Stimulated activated CD4-positive, alpha-beta T cell treated with anti-CD3 and anti-CD28 coated beads, Interleukin-1b, Interleukin-23, amount 100 ng/mL, for 4 hours (primary cell): ENCODE results near the gene GMCL2.

Experiments used
- DNase-seq, 2 donors: peaks; one replicate each; pipeline ENCODE4 v3.0.0-alpha.2; 2020; ENCODE audit warnings: low read depth in 2 of 2

The GMCL2 gene

GRCh38 chr5:178182158-178182876 lies 4.9 kb downstream of the GMCL2 start:
- DNase-seq, result no peak

- DNase-seq, result no peak
Measured at GRCh38 chr5:178180141-178180863, 6.9 kb downstream of the GMCL2 start.

- DNase-seq, result no peak
Measured at GRCh38 chr5:178177569-178177968, 9.6 kb downstream of the GMCL2 start.

- DNase-seq, result no peak
Measured at GRCh38 chr5:178176791-178177190, 10.4 kb downstream of the GMCL2 start.

GRCh38 chr5:178174456-178174855 lies 12.7 kb downstream of the GMCL2 start:
- no peak for DNase-seq

GRCh38 chr5:178170455-178170854 lies 16.7 kb downstream of the GMCL2 start:
- no peak for DNase-seq

GRCh38 chr5:178165581-178165980 lies 21.6 kb downstream of the GMCL2 start:
- DNase-seq, result no peak

- peak; percentile 92 to 95 for DNase-seq
Measured at GRCh38 chr5:178163772-178164735, 23.1 kb downstream of the GMCL2 start.

GRCh38 chr5:178162481-178162880 lies 24.7 kb downstream of the GMCL2 start:
- no peak for DNase-seq

- DNase-seq, result no peak
Measured at GRCh38 chr5:178160176-178160575, 27.0 kb downstream of the GMCL2 start.

- no peak for DNase-seq
Measured at GRCh38 chr5:178155065-178155464, 32.1 kb downstream of the GMCL2 start.

GRCh38 chr5:178153530-178154340 lies 33.4 kb downstream of the GMCL2 start, which contains the start of gene NHP2:
Gene NHP2 (minus strand): TSS chr5:178153885. CDS start chr5:178153817, 68 bp downstream.
- DNase-seq, result peak; percentile 97 to 98

- DNase-seq, result no peak
Measured at GRCh38 chr5:178152491-178153444, 34.4 kb downstream of the GMCL2 start.

GRCh38 chr5:178150977-178151734 lies 36.0 kb downstream of the GMCL2 start:
- DNase-seq, result no peak

GRCh38 chr5:178149199-178149932 lies 37.8 kb downstream of the GMCL2 start:
- no peak for DNase-seq

- no peak for DNase-seq
Measured at GRCh38 chr5:178147406-178147805, 39.8 kb downstream of the GMCL2 start.

GRCh38 chr5:178145965-178146820 lies 41.0 kb downstream of the GMCL2 start:
- DNase-seq, result peak; percentile 58 to 66

- DNase-seq, result no peak
Measured at GRCh38 chr5:178143901-178144300, 43.3 kb downstream of the GMCL2 start.
